ENCODE data around the gene FAM184A.

DNA sequence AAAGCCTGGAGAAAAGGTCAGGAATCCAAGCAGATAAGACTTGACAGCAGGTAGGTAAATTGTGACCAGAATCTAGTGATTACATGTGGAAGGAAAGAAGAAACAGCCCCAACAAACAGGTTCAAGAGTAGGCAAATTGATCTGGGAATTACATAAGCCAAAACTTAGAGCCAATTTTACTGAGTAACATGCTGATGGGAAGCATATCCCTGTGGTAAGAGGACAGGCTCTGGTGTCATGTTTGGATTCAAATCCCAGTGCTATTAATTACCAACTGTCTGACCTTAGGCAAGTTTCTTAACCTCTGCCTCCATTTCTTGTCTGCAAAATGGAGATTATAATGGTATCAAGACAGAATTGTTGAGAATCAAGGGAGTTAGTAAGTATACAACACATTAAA, 163.9 kb downstream of the FAM184A start:
- TF ChIP-seq POLR2A (IDR thresholded peaks at IDR 0.05) (no peak), CTCF (IDR thresholded peaks at IDR 0.05) (no peak), POLR2AphosphoS5 (IDR thresholded peaks at IDR 0.05) (no peak)

Measured in breast epithelium (tissue), 3 donors.